PC-9 (cell line): ENCODE results near the gene ZBTB9. TPM values are rescaled to one million over a fixed set of nuclear protein-coding genes. Genes with fewer than 3 reads are reported as not detected.

Experiments used
- BruUV-seq: library from RNA; stranded (reverse); fragments of 400-500 nt; replicated peaks from 2 replicates; lab custom pipeline; 2021; lab: Mats Ljungman, UMichigan
- CTCF ChIA-PET: fragments of 300-600 bp; sonication (Branson Sonifier 250); formaldehyde crosslinking; loops from one replicate; lab custom pipeline; 2022; ENCODE audit warnings: antibody characterized with exemption; lab: Charles Lee
- POLR2A ChIA-PET: fragments of 300-600 bp; sonication (Branson Sonifier 250); formaldehyde crosslinking; loops from one replicate; lab custom pipeline; 2022; ENCODE audit warnings: antibody characterized with exemption; ENCODE audit not compliant: unreplicated experiment; lab: Charles Lee
- DNase-seq, 2 experiments: peaks; one replicate each; pipeline versions ENCODE4 v3.0.0 to v3.0.0-alpha.2; 2015 to 2022; ENCODE audit warnings: mixed read lengths in 1 of 2
- H2AFZ ChIP-seq: fragments of 200-600 bp; sonication (generic); 2 replicates; pipeline ENCODE4 v1.8.1; 2017; ENCODE audit warnings: antibody characterized with exemption
- H3F3A ChIP-seq: fragments of 200-600 bp; sonication (generic); 2 replicates; pipeline ENCODE4 v1.8.1; 2017; ENCODE audit warnings: antibody characterized with exemption, mild to moderate bottlenecking, low read depth; ENCODE audit not compliant: insufficient read depth
- H3K27ac ChIP-seq: fragments of 200-600 bp; sonication (generic); 2 replicates; pipeline ENCODE4 v1.6.1; 2016; ENCODE audit warnings: mixed run types
- H3K27me3 ChIP-seq: fragments of 200-600 bp; sonication (generic); 2 replicates; pipeline ENCODE4 v1.6.1; 2016; ENCODE audit warnings: low read depth, mixed run types; ENCODE audit not compliant: insufficient read depth
- H3K36me3 ChIP-seq: fragments of 200-600 bp; sonication (generic); 2 replicates; pipeline ENCODE4 v1.6.1; 2016; ENCODE audit warnings: low read depth, mixed run types
- H3K4me1 ChIP-seq: fragments of 200-600 bp; sonication (generic); replicated peaks from 2 replicates; pipeline ENCODE4 v1.6.1; 2016; ENCODE audit warnings: mixed run types; ENCODE audit not compliant: insufficient read depth
- H3K4me2 ChIP-seq: fragments of 200-600 bp; sonication (generic); 2 replicates; pipeline ENCODE4 v1.6.1; 2017; ENCODE audit warnings: mixed run types
- H3K4me3 ChIP-seq: fragments of 200-600 bp; sonication (generic); 2 replicates; pipeline ENCODE4 v1.6.1; 2016; ENCODE audit warnings: mixed run types
- H3K79me2 ChIP-seq: fragments of 200-600 bp; sonication (generic); 2 replicates; pipeline ENCODE4 v1.6.1; 2017; ENCODE audit warnings: low read depth, mixed run types
- H3K9me2 ChIP-seq: fragments of 200-600 bp; sonication (generic); 2 replicates; pipeline ENCODE4 v1.8.1; 2017; ENCODE audit warnings: mild to moderate bottlenecking; ENCODE audit not compliant: insufficient read depth
- H3K9me3 ChIP-seq: fragments of 200-600 bp; sonication (generic); 2 replicates; pipeline ENCODE4 v1.8.1; 2016; ENCODE audit warnings: low read depth; ENCODE audit not compliant: insufficient read depth
- H4K20me1 ChIP-seq: fragments of 200-600 bp; sonication (generic); 2 replicates; pipeline ENCODE4 v1.8.1; 2017; ENCODE audit not compliant: insufficient read depth
- CTCF ChIP-seq: fragments of 200-600 bp; sonication (generic); conservative IDR thresholded peaks from 2 replicates; pipeline ENCODE4 v1.6.1; 2017; ENCODE audit warnings: mixed run types, antibody characterized with exemption, mild to moderate bottlenecking, moderate library complexity
- EZH2 ChIP-seq: fragments of 200-600 bp; sonication (generic); IDR thresholded peaks from 2 replicates; pipeline ENCODE4 v1.8.0; 2017; ENCODE audit warnings: antibody characterized with exemption, low read depth
- intact Hi-C: fragments of 100-400 bp; cut with micrococcal nuclease; formaldehyde crosslinking; loops from one replicate; pipeline ENCODE4 v1.10.0; 2022; ENCODE audit not compliant: unreplicated experiment
- total RNA-seq: library from RNA; stranded (reverse); gene quantifications from 2 replicates; pipeline ENCODE4 v1.2.3, GENCODE V29; 2021

The ZBTB9 gene
- total RNA-seq, 1 experiment from 2014 or later = 7.9 TPM

- Histone ChIP-seq H3K79me2 (peaks cover 10% of the 10 kb centered on the region; the same call in 1 of the 2 replicates), H2AFZ (peak overlapping the region; percentile 76), H3K36me3 (0 out of 2 replicates have a peak, but pooled peaks cover under 1% of the 10 kb centered on the region), H4K20me1 (no peaks in the 10 kb centered on the region), H3K9me3 (no peaks in the 10 kb centered on the region), H3K4me3 (peak overlapping the region; percentile 84), H3K4me1 (peaks cover 11% of the 10 kb centered on the region; the same call in 1 of the 2 replicates), H3K27me3 (no peaks in the 10 kb centered on the region), H3K4me2 (peak overlapping the region; percentile 80), H3F3A (peaks cover 27% of the 10 kb centered on the region), H3K27ac (peak overlapping the region; percentile 35; the same call in 1 of the 2 replicates), H3K9me2 (no peaks in the 10 kb centered on the region)
- no TSS peak for BruUV-seq
- CTCF ChIA-PET = interaction anchor here (0.7 kb wide), 1 partner anchor 172 kb away, joined by 3 read pairs; no protein-coding TSS in a partner anchor
- intact Hi-C loops = loop anchor here (1.0 to 10.0 kb wide), 5 partner anchors 19 to 205 kb away; partner anchors contain the start of genes BAK1, HSD17B8, KIFC1 and RGL2
- TF ChIP-seq CTCF (no peak), EZH2 (no peak)
- DNase-seq = peak; percentile 90 to 99
- POLR2A ChIA-PET = interaction anchor here (0.5 to 1.0 kb wide), 6 partner anchors 8 to 170 kb away, joined by 3 to 13 read pairs (median 4); partner anchors contain the start of genes BAK1 and ZBTB9
These were observed 44.2 kb upstream of the ZBTB9 start for GRCh38 chr6:33410050-33410710.

- Histone ChIP-seq H3K36me3 (0 out of 2 replicates have a peak, but pooled peaks cover 6% of the 10 kb centered on the region), H4K20me1 (no peaks in the 10 kb centered on the region), H3K4me2 (peak within 1 kb of the TSS; percentile 89), H3K9me3 (no peaks in the 10 kb centered on the region), H3K4me1 (peaks cover 12% of the 10 kb centered on the region), H2AFZ (peak within 1 kb of the TSS; percentile 77), H3K9me2 (no peaks in the 10 kb centered on the region), H3K4me3 (peak within 1 kb of the TSS; percentile 84), H3K79me2 (peaks cover 18% of the 10 kb centered on the region), H3K27me3 (no peaks in the 10 kb centered on the region), H3F3A (peaks cover 28% of the 10 kb centered on the region), H3K27ac (peak within 1 kb of the TSS; percentile 35; the same call in 1 of the 2 replicates)
- BruUV-seq = TSS peak; percentile 23
- CTCF ChIA-PET = interaction anchor here (0.7 kb wide), 1 partner anchor 172 kb away, joined by 3 read pairs; no protein-coding TSS in a partner anchor
- DNase-seq = no peak
- TF ChIP-seq EZH2 (no peak), CTCF (no peak; the same call in 1 of the 2 replicates)
- POLR2A ChIA-PET = interaction anchor here (0.6 kb wide), 3 partner anchors 111 to 152 kb away, joined by 3 to 5 read pairs (median 5); no protein-coding TSS in a partner anchor
- intact Hi-C loops = loop anchor here (1.0 to 10.0 kb wide), 5 partner anchors 20 to 206 kb away; partner anchors contain the start of genes BAK1, HSD17B8, KIFC1 and RGL2
These were observed 43.4 kb upstream of the ZBTB9 start, which contains the start of gene PHF1 for GRCh38 chr6:33410711-33411631. Gene PHF1, plus strand, starts transcription at chr6:33411014. Its CDS starts 1,250 bp downstream, at chr6:33412264.
